Neural cell (in vitro differentiated cells): ENCODE results near the gene YIPF6. TPM values are rescaled to one million over a fixed set of nuclear protein-coding genes. Genes with fewer than 3 reads are reported as not detected.

Experiments used
- H2AFZ ChIP-seq: fragments of 200-600, 300-800 bp; sonication (generic), shearing (Covaris generic); 2 replicates; pipeline ENCODE4 v1.6.0; 2014; ENCODE audit warnings: low read depth, mild to moderate bottlenecking, antibody characterized with exemption, low read length, moderate library complexity
- H3F3A ChIP-seq: fragments of 200-600 bp; shearing (Covaris generic); 2 replicates; pipeline ENCODE4 v1.6.1; 2016; ENCODE audit warnings: mild to moderate bottlenecking, moderate library complexity, mixed read lengths, antibody characterized with exemption, low read length; ENCODE audit not compliant: insufficient read depth, poor library complexity, severe bottlenecking
- H3K27ac ChIP-seq: fragments of 200-600, 300-800 bp; sonication (generic), shearing (Covaris generic); 2 replicates; pipeline ENCODE4 v1.5.1; 2014; ENCODE audit warnings: mild to moderate bottlenecking, low read length, moderate library complexity
- H3K27me3 ChIP-seq: fragments of 300-800, 200-600 bp; sonication (generic), shearing (Covaris generic); 2 replicates; pipeline ENCODE4 v1.6.0; 2014; ENCODE audit warnings: mild to moderate bottlenecking, low read depth, low read length, moderate library complexity; ENCODE audit not compliant: insufficient read depth
- H3K36me3 ChIP-seq: fragments of 300-800, 200-600 bp; sonication (generic), shearing (Covaris generic); 2 replicates; pipeline ENCODE4 v1.5.1; 2014; ENCODE audit warnings: mild to moderate bottlenecking, antibody characterized with exemption, low read length, moderate library complexity; ENCODE audit not compliant: insufficient read depth
- H3K4me2 ChIP-seq: fragments of 300-800, 200-600 bp; sonication (generic), shearing (Covaris generic); 2 replicates; pipeline ENCODE4 v1.6.0; 2014; ENCODE audit warnings: mild to moderate bottlenecking, low read length
- H3K4me3 ChIP-seq: fragments of 300-800, 200-600 bp; sonication (generic), shearing (Covaris generic); 2 replicates; pipeline ENCODE4 v1.5.1; 2014; ENCODE audit warnings: mild to moderate bottlenecking, low read length, moderate library complexity
- H3K79me2 ChIP-seq: fragments of 200-600 bp; shearing (Covaris generic); replicated peaks from 2 replicates; pipeline ENCODE4 v1.6.0; 2014; ENCODE audit warnings: mild to moderate bottlenecking, low read length, moderate library complexity; ENCODE audit not compliant: insufficient read depth
- H3K9ac ChIP-seq: fragments of 300-800, 200-600 bp; sonication (generic), shearing (Covaris generic); 2 replicates; pipeline ENCODE4 v1.6.1; 2016; ENCODE audit warnings: mild to moderate bottlenecking, low read length, mixed read lengths
- H3K9me2 ChIP-seq: fragments of 200-600 bp; shearing (Covaris generic); 2 replicates; pipeline ENCODE4 v1.6.1; 2016; ENCODE audit warnings: mild to moderate bottlenecking, low read length, mixed read lengths; ENCODE audit not compliant: insufficient read depth
- H3K9me3 ChIP-seq: fragments of 200-600, 300-800 bp; sonication (generic), shearing (Covaris generic); 2 replicates; pipeline ENCODE4 v1.6.1; 2016; ENCODE audit warnings: mild to moderate bottlenecking, mixed run types, low read length, moderate library complexity, mixed read lengths
- H4K20me1 ChIP-seq: fragments of 200-600 bp; shearing (Covaris generic); 2 replicates; pipeline ENCODE4 v1.6.1; 2016; ENCODE audit warnings: mild to moderate bottlenecking, mixed run types; ENCODE audit not compliant: insufficient read depth
- CTCF ChIP-seq: fragments of 450-650 bp; IDR thresholded peaks from 2 replicates; pipeline ENCODE4 v1.5.1; 2014; ENCODE audit warnings: antibody characterized with exemption, mild to moderate bottlenecking, moderate library complexity; ENCODE audit not compliant: poor library complexity, severe bottlenecking
- EP300 ChIP-seq: fragments of 450-650 bp; conservative IDR thresholded peaks from 2 replicates; pipeline ENCODE4 v1.6.1; 2014; ENCODE audit warnings: antibody characterized with exemption, mild to moderate bottlenecking, moderate library complexity; ENCODE audit not compliant: poor library complexity, severe bottlenecking
- EZH2 ChIP-seq: fragments of 200-600, 300-800 bp; shearing (Covaris generic), sonication (generic); IDR thresholded peaks from 2 replicates; pipeline ENCODE4 v1.6.1; 2014; ENCODE audit warnings: antibody characterized with exemption, low read length, borderline replicate concordance, mild to moderate bottlenecking; ENCODE audit not compliant: insufficient read depth, poor library complexity, severe bottlenecking
- MXI1 ChIP-seq: fragments of 450-650 bp; conservative IDR thresholded peaks from 2 replicates; pipeline ENCODE4 v1.6.1; 2014; ENCODE audit warnings: antibody characterized with exemption, mild to moderate bottlenecking; ENCODE audit not compliant: poor library complexity, severe bottlenecking
- POLR2AphosphoS5 ChIP-seq: IDR thresholded peaks from 2 replicates; pipeline ENCODE4 v1.6.1; 2012
- RAD21 ChIP-seq: fragments of 450-650 bp; conservative IDR thresholded peaks from 2 replicates; pipeline ENCODE4 v1.6.1; 2014; ENCODE audit warnings: antibody characterized with exemption, mild to moderate bottlenecking, moderate library complexity
- REST ChIP-seq: IDR thresholded peaks from 2 replicates; pipeline ENCODE4 v1.6.1; 2012; ENCODE audit warnings: borderline replicate concordance
- SMC3 ChIP-seq: fragments of 450-650 bp; conservative IDR thresholded peaks from 2 replicates; pipeline ENCODE4 v1.6.1; 2014; ENCODE audit warnings: antibody characterized with exemption, mild to moderate bottlenecking, moderate library complexity; ENCODE audit not compliant: poor library complexity
- TAF1 ChIP-seq: IDR thresholded peaks from 2 replicates; pipeline ENCODE4 v1.6.1; 2012; ENCODE audit warnings: low read depth
- polyA plus RNA-seq: library from polyadenylated mRNA; depleted of rRNA; stranded (reverse); fragments of >200 nt; gene quantifications from 2 replicates; pipeline ENCODE4 v1.2.3, GENCODE V29; 2014

YIPF6 gene
- polyA plus RNA-seq, 1 donor from 2014 or later, result 28.5 TPM

- Histone ChIP-seq H3K9ac (no peak overlapping the region), H3K36me3 (no peaks in the 10 kb centered on the region), H3K9me3 (no peaks in the 10 kb centered on the region), H3K4me2 (no peak overlapping the region), H3F3A (no peaks in the 10 kb centered on the region), H3K9me2 (no peaks in the 10 kb centered on the region), H3K27ac (no peak overlapping the region), H3K4me3 (no peak overlapping the region), H3K79me2 (no peaks in the 10 kb centered on the region), H4K20me1 (no peaks in the 10 kb centered on the region), H3K27me3 (no peaks in the 10 kb centered on the region), H2AFZ (no peak overlapping the region)
- no peak for TF ChIP-seq RAD21
- no peak for TF ChIP-seq EP300
- TF ChIP-seq MXI1, result no peak
- TF ChIP-seq CTCF, result no peak
- no peak for TF ChIP-seq EZH2
- no peak for TF ChIP-seq REST
- no peak for TF ChIP-seq SMC3
- no peak for TF ChIP-seq POLR2AphosphoS5
- no peak for TF ChIP-seq TAF1
Observed at GRCh38 chrX:68534691-68535090, 35.8 kb downstream of the YIPF6 start.

- Histone ChIP-seq H3K27me3 (no peaks in the 10 kb centered on the region), H2AFZ (no peak overlapping the region), H3K27ac (no peak overlapping the region), H3F3A (no peaks in the 10 kb centered on the region), H4K20me1 (no peaks in the 10 kb centered on the region), H3K9ac (no peak overlapping the region), H3K4me2 (no peak overlapping the region), H3K36me3 (no peaks in the 10 kb centered on the region), H3K9me2 (no peaks in the 10 kb centered on the region), H3K9me3 (no peaks in the 10 kb centered on the region), H3K4me3 (no peak overlapping the region), H3K79me2 (no peaks in the 10 kb centered on the region)
- TF ChIP-seq TAF1 (no peak), POLR2AphosphoS5 (no peak), EP300 (no peak), MXI1 (no peak), REST (no peak), EZH2 (no peak), CTCF (no peak), RAD21 (no peak), SMC3 (no peak)
Observed at GRCh38 chrX:68536429-68536828, 37.6 kb downstream of the YIPF6 start.
